NT2/D1 (cell line): ENCODE measurements around the gene B4GALT1.

Experiments used
- DNase-seq: peaks from one replicate; pipeline ENCODE4 v3.0.0-alpha.2; 2011; ENCODE audit warnings: low read depth, low spot score
- H3K27me3 ChIP-seq: 2 replicates; pipeline ENCODE4 v1.6.0; 2011; ENCODE audit warnings: mild to moderate bottlenecking; ENCODE audit not compliant: insufficient read length, insufficient read depth
- H3K36me3 ChIP-seq: 2 replicates; pipeline ENCODE4 v1.6.1; 2011; ENCODE audit warnings: mild to moderate bottlenecking, low read length, mixed read lengths; ENCODE audit not compliant: insufficient read depth, insufficient read length
- H3K4me1 ChIP-seq: 2 replicates; pipeline ENCODE4 v1.5.1; 2011; ENCODE audit not compliant: insufficient read depth, insufficient read length
- H3K4me3 ChIP-seq: 2 replicates; pipeline ENCODE4 v1.5.1; 2011; ENCODE audit warnings: low read depth; ENCODE audit not compliant: insufficient read length
- H3K9ac ChIP-seq: 2 replicates; pipeline ENCODE4 v1.6.0; 2011; ENCODE audit warnings: low read depth; ENCODE audit not compliant: insufficient read length
- H3K9me3 ChIP-seq: 2 replicates; pipeline ENCODE4 v1.5.1; 2011; ENCODE audit warnings: mild to moderate bottlenecking, low read length; ENCODE audit not compliant: insufficient read depth
- SUZ12 ChIP-seq: IDR thresholded peaks from 2 replicates; pipeline ENCODE4 v1.6.1; 2011; ENCODE audit not compliant: insufficient read length, insufficient read depth; ENCODE audit errors: extremely low read depth
- YY1 ChIP-seq: IDR thresholded peaks from 2 replicates; pipeline ENCODE4 v1.6.1; 2011; ENCODE audit not compliant: insufficient read length, insufficient read depth
- ZNF274 ChIP-seq: IDR thresholded peaks from 2 replicates; pipeline ENCODE4 v1.6.1; 2011; ENCODE audit warnings: mild to moderate bottlenecking, low read depth, low read length

Gene B4GALT1

GRCh38 chr9:33158843-33159776 lies 8.0 kb downstream of the B4GALT1 start:
- H3K9me3 ChIP-seq = no peaks in the 10 kb centered on the region
- no peak overlapping the region for H3K4me3 ChIP-seq
- TF ChIP-seq SUZ12 (no peak), ZNF274 (no peak), YY1 (no peak)
- H3K9ac ChIP-seq = no peak overlapping the region
- H3K36me3 ChIP-seq = peaks cover 3% of the 10 kb centered on the region
- DNase-seq = no peak
- H3K27me3 ChIP-seq = no peaks in the 10 kb centered on the region
- H3K4me1 ChIP-seq = peaks cover 20% of the 10 kb centered on the region

- Histone ChIP-seq H3K27me3 (no peaks in the 10 kb centered on the region), H3K9me3 (no peaks in the 10 kb centered on the region), H3K36me3 (peaks cover 3% of the 10 kb centered on the region), H3K4me1 (peaks cover 18% of the 10 kb centered on the region), H3K4me3 (no peak overlapping the region), H3K9ac (no peak overlapping the region)
- no peak for DNase-seq
- TF ChIP-seq YY1 (no peak), ZNF274 (no peak), SUZ12 (no peak)
These were observed 8.9 kb downstream of the B4GALT1 start for GRCh38 chr9:33157960-33158842.

GRCh38 chr9:33155393-33155792 lies 11.7 kb downstream of the B4GALT1 start:
- no peak for DNase-seq
- TF ChIP-seq YY1 = no peak
- no peak for TF ChIP-seq SUZ12
- TF ChIP-seq ZNF274 = no peak
- peaks cover 10% of the 10 kb centered on the region for H3K4me1 ChIP-seq

GRCh38 chr9:33154371-33154770 lies 12.8 kb downstream of the B4GALT1 start:
- H3K36me3 ChIP-seq = peaks cover 3% of the 10 kb centered on the region
- H3K4me3 ChIP-seq = no peak overlapping the region
- no peak overlapping the region for H3K9ac ChIP-seq
- TF ChIP-seq YY1 (no peak), ZNF274 (no peak), SUZ12 (no peak)
- DNase-seq = no peak
- no peaks in the 10 kb centered on the region for H3K27me3 ChIP-seq
- no peaks in the 10 kb centered on the region for H3K9me3 ChIP-seq
- peaks cover 3% of the 10 kb centered on the region for H3K4me1 ChIP-seq

More at GRCh38 chr9:33155393-33155792, 11.7 kb downstream of the B4GALT1 start:
- Histone ChIP-seq H3K9ac (no peak overlapping the region), H3K36me3 (peaks cover 3% of the 10 kb centered on the region), H3K4me3 (no peak overlapping the region), H3K9me3 (no peaks in the 10 kb centered on the region), H3K27me3 (no peaks in the 10 kb centered on the region)

GRCh38 chr9:33153666-33154065 lies 13.5 kb downstream of the B4GALT1 start:
- peaks cover 3% of the 10 kb centered on the region for H3K36me3 ChIP-seq
- DNase-seq = no peak
- TF ChIP-seq YY1 (no peak), SUZ12 (no peak), ZNF274 (no peak)
- no peaks in the 10 kb centered on the region for H3K27me3 ChIP-seq
- no peaks in the 10 kb centered on the region for H3K4me1 ChIP-seq
- no peaks in the 10 kb centered on the region for H3K9me3 ChIP-seq
- H3K9ac ChIP-seq = no peak overlapping the region
- H3K4me3 ChIP-seq = no peak overlapping the region

DNA sequence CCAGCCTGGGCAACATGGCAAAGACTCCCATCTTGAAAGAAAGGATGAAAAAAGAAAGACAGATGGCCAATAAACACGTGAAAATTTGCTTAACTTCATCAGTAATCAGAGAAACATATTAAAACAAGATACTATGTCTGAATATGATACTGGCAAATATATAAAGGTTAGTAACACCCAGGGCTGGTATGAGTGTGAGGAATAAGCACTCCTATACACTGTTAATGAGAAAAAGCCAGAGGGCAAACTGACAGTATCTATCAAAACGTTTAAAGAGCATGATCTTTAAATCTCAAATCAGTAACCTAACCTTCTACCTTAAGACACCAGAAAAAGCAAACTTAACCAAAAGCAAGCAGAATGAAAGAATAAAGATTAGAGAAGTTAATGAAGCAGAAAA lies 14.1 kb downstream of the B4GALT1 start:
- Histone ChIP-seq H3K4me1 (no peaks in the 10 kb centered on the region), H3K9ac (no peak overlapping the region), H3K36me3 (peaks cover 3% of the 10 kb centered on the region), H3K4me3 (no peak overlapping the region), H3K9me3 (no peaks in the 10 kb centered on the region), H3K27me3 (no peaks in the 10 kb centered on the region)
- TF ChIP-seq ZNF274 = no peak
- DNase-seq = no peak

- TF ChIP-seq YY1 (no peak), SUZ12 (no peak), ZNF274 (no peak)
- Histone ChIP-seq H3K9ac (no peak overlapping the region), H3K9me3 (no peaks in the 10 kb centered on the region), H3K27me3 (no peaks in the 10 kb centered on the region), H3K4me1 (no peaks in the 10 kb centered on the region), H3K36me3 (peaks cover 3% of the 10 kb centered on the region), H3K4me3 (no peak overlapping the region)
- DNase-seq = no peak
These were observed 15.5 kb downstream of the B4GALT1 start for GRCh38 chr9:33151601-33152000.
